ENCODE data around the gene PPP6R2.

PPP6R2 gene

DNA sequence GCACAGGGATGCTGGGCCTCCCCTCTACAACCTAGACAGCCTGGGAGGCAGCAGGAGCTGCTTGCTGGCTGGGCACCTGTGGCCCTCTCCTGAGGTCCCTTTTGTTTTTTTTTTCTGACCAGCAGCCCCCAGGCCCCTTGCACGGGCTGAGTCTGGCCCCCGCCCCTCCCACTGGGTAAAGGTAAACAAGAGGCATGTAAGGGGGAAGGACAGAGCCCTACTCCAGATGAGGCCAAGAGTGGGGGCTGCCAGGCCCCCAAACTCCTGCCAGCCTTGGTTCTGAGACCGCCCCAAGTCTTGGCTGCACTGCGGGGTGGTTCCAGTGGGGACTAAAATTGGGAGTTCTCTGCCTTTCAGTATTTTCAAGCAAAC is 44.9 kb upstream of the PPP6R2 start:
- no peak overlapping the region for H3K9ac ChIP-seq (ENCODE audit: low read depth, low read length, poor library complexity, severe bottlenecking)
- no peak overlapping the region for H3K4me3 ChIP-seq (ENCODE audit: low read length, poor library complexity, severe bottlenecking)
- no peaks in the 10 kb centered on the region for H3K36me3 ChIP-seq (ENCODE audit: insufficient read depth, low read length)
- no peaks in the 10 kb centered on the region for H3K27me3 ChIP-seq (ENCODE audit: insufficient read depth, low read length, poor library complexity, severe bottlenecking)
- no peaks in the 10 kb centered on the region for H3K9me3 ChIP-seq (ENCODE audit: insufficient read depth, low read depth, low read length)
- H3K4me1 ChIP-seq (ENCODE audit: insufficient read depth, low read length, poor library complexity, severe bottlenecking) = peaks cover 23% of the 10 kb centered on the region
- no peak overlapping the region for H3K4me2 ChIP-seq (ENCODE audit: low read depth, low read length, poor library complexity, severe bottlenecking)
- no peaks in the 10 kb centered on the region for H3F3A ChIP-seq (ENCODE audit: low read depth)
- H2AFZ ChIP-seq (ENCODE audit: low read length) = no peak overlapping the region
- TF ChIP-seq CTCF (conservative IDR thresholded peaks at IDR 0.05; ENCODE audit: low read length) (no peak), EZH2phosphoT487 (IDR thresholded peaks at IDR 0.05; ENCODE audit: borderline replicate concordance) (no peak)
- no peaks in the 10 kb centered on the region for H3K9me2 ChIP-seq (replicated peaks; ENCODE audit: low read depth, low read length)
- H4K20me1 ChIP-seq (ENCODE audit: insufficient read depth, low read length, poor library complexity, severe bottlenecking) = no peaks in the 10 kb centered on the region
- peaks cover 19% of the 10 kb centered on the region; the same call in 1 of the 2 replicates for H3K79me2 ChIP-seq (ENCODE audit: insufficient read depth, low read length)

DNA sequence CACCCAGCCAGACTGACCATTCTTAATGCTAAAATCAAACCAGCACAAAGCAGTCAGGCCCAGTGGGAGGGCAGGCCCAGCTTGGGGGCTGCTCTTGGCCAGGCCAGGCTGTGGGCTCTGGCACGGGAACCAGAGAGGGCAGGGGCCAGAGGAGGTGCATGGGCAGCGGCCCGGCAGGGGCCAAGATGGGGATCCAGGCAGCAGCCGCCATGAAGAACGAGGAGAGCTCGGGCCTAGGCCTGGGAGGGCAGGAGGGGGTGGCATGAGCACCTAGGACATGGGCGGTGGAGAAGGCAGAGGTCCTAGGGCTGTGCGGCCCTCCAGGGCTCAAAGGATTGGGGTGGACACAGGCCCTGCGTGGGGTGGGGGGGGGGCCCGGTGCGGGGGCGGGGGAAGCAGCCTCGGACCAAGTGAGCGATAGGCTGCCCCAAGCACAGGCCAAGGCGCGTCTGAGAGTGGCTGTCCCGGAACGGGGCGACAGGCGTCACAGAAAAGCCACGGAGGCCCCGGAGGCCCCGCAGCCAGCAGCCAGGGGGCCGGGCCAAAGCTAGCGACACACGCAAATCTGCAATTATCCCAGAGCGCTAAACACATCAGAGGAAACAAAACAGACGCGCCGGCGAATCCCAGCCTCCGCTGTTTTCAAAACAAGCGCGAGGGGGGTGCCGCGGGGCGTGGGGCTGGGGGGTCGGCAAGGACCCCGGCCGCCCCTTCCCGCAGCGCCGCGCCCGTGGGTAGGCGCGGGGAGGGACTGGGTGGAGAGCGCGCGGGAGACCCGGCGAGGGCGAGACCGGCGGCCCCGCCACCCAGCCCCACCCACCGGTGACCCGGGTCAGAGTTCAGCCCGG is 44.0 kb upstream of the PPP6R2 start:
- H3K9me2 ChIP-seq (replicated peaks; ENCODE audit: low read depth, low read length) = no peaks in the 10 kb centered on the region
- no peak overlapping the region for H2AFZ ChIP-seq (ENCODE audit: low read length)
- H4K20me1 ChIP-seq (ENCODE audit: insufficient read depth, low read length, poor library complexity, severe bottlenecking) = peaks cover 3% of the 10 kb centered on the region
- H3K36me3 ChIP-seq (ENCODE audit: insufficient read depth, low read length) = no peaks in the 10 kb centered on the region
- H3K79me2 ChIP-seq (ENCODE audit: insufficient read depth, low read length) = peaks cover 27% of the 10 kb centered on the region; the same call in 1 of the 2 replicates
- TF ChIP-seq CTCF (conservative IDR thresholded peaks at IDR 0.05; ENCODE audit: low read length) = no peak
- TF ChIP-seq EZH2phosphoT487 (IDR thresholded peaks at IDR 0.05; ENCODE audit: borderline replicate concordance) = no peak
- no peaks in the 10 kb centered on the region for H3F3A ChIP-seq (ENCODE audit: low read depth)
- H3K9me3 ChIP-seq (ENCODE audit: insufficient read depth, low read depth, low read length) = no peaks in the 10 kb centered on the region
- H3K9ac ChIP-seq (ENCODE audit: low read depth, low read length, poor library complexity, severe bottlenecking) = no peak overlapping the region
- H3K4me2 ChIP-seq (ENCODE audit: low read depth, low read length, poor library complexity, severe bottlenecking) = no peak overlapping the region
- H3K4me1 ChIP-seq (ENCODE audit: insufficient read depth, low read length, poor library complexity, severe bottlenecking) = peaks cover 29% of the 10 kb centered on the region
- H3K4me3 ChIP-seq (ENCODE audit: low read length, poor library complexity, severe bottlenecking) = no peak overlapping the region
- H3K27me3 ChIP-seq (ENCODE audit: insufficient read depth, low read length, poor library complexity, severe bottlenecking) = no peaks in the 10 kb centered on the region

- peaks cover 3% of the 10 kb centered on the region for H4K20me1 ChIP-seq (ENCODE audit: insufficient read depth, low read length, poor library complexity, severe bottlenecking)
- H3K27me3 ChIP-seq (ENCODE audit: insufficient read depth, low read length, poor library complexity, severe bottlenecking) = no peaks in the 10 kb centered on the region
- no peak overlapping the region for H3K9ac ChIP-seq (ENCODE audit: low read depth, low read length, poor library complexity, severe bottlenecking)
- TF ChIP-seq EZH2phosphoT487 (IDR thresholded peaks at IDR 0.05; ENCODE audit: borderline replicate concordance) = no peak
- no peak for TF ChIP-seq CTCF (conservative IDR thresholded peaks at IDR 0.05; ENCODE audit: low read length)
- H3K9me3 ChIP-seq (ENCODE audit: insufficient read depth, low read depth, low read length) = no peaks in the 10 kb centered on the region
- no peaks in the 10 kb centered on the region for H3K36me3 ChIP-seq (ENCODE audit: insufficient read depth, low read length)
- no peaks in the 10 kb centered on the region for H3K9me2 ChIP-seq (replicated peaks; ENCODE audit: low read depth, low read length)
- H3K4me2 ChIP-seq (ENCODE audit: low read depth, low read length, poor library complexity, severe bottlenecking) = no peak overlapping the region
- no peak overlapping the region for H3K4me3 ChIP-seq (ENCODE audit: low read length, poor library complexity, severe bottlenecking)
- H3F3A ChIP-seq (ENCODE audit: low read depth) = no peaks in the 10 kb centered on the region
- H2AFZ ChIP-seq (ENCODE audit: low read length) = no peak overlapping the region
- peaks cover 37% of the 10 kb centered on the region for H3K4me1 ChIP-seq (ENCODE audit: insufficient read depth, low read length, poor library complexity, severe bottlenecking)
- H3K79me2 ChIP-seq (ENCODE audit: insufficient read depth, low read length) = peaks cover 33% of the 10 kb centered on the region; the same call in 1 of the 2 replicates
Observed at GRCh38 chr22:50299785-50300619, 43.1 kb upstream of the PPP6R2 start.

Data from Loucy (cell line).